AG04449 (cell line): ENCODE data around the gene MRPS18A.

Source experiments
- CTCF ChIA-PET: fragments of 350-600 bp; formaldehyde crosslinking; extraction: SDS; loops from one replicate; lab custom pipeline; 2021; ENCODE audit warnings: antibody characterized with exemption; lab: Yijun Ruan, JAX
- POLR2A ChIA-PET: fragments of 400-600, 350-600 bp; formaldehyde crosslinking; extraction: SDS; loops from one replicate; lab custom pipeline; 2020; ENCODE audit warnings: antibody characterized with exemption, inconsistent platforms; lab: Yijun Ruan, JAX
- DNase-seq: peaks from one replicate; pipeline ENCODE4 v3.0.0-alpha.2; 2010; ENCODE audit warnings: low read depth, low spot score
- H3K4me3 ChIP-seq: 2 replicates; pipeline ENCODE4 v1.5.1; 2011; ENCODE audit warnings: low read depth, mild to moderate bottlenecking, control low read depth, low read length
- CTCF ChIP-seq: IDR thresholded peaks from one replicate; pipeline ENCODE4 v1.5.1; 2011; ENCODE audit warnings: mild to moderate bottlenecking, moderate library complexity, low read length, control low read depth, inconsistent platforms; ENCODE audit not compliant: insufficient read depth; ENCODE audit errors: missing control alignments

MRPS18A gene

DNA sequence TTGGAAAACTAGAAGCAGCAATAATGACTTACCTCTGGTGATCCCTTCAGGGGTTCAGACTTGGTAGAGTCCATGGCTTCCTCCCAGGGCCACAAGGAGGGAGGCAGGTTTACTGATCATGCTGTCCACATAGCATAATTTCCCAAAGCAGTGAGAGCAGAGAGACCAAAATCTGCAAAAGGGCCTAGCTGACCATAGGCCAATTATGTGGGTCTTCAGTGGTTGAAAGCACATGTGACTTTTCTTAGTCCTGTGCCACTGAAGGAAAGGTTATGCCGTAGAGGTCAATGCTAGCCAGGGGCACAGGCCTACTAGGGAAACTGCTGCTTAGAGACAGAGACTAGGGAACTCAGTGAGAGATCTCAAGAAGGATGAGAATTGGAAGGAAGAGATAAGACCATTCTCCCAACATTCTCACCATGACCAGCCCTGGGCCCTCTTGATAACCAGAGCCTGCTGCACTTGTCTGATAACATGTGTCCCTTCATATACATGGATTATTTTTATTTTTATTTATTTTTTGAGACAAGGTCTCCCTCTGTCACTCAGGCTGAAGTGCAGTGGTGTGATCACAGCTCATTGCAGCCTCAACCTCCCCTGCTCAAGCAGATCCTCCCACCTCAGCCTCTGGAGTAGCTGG lies 56.5 kb downstream of the MRPS18A start:
- ChIA-PET POLR2A (no interaction called here), CTCF (interaction anchor here (1.0 to 2.0 kb wide), 2 partner anchors 137 to 449 kb away, joined by 3 to 4 read pairs; no protein-coding TSS in a partner anchor)
- H3K4me3 ChIP-seq: no peak overlapping the region
- no peak for TF ChIP-seq CTCF
- DNase-seq: no peak

DNA sequence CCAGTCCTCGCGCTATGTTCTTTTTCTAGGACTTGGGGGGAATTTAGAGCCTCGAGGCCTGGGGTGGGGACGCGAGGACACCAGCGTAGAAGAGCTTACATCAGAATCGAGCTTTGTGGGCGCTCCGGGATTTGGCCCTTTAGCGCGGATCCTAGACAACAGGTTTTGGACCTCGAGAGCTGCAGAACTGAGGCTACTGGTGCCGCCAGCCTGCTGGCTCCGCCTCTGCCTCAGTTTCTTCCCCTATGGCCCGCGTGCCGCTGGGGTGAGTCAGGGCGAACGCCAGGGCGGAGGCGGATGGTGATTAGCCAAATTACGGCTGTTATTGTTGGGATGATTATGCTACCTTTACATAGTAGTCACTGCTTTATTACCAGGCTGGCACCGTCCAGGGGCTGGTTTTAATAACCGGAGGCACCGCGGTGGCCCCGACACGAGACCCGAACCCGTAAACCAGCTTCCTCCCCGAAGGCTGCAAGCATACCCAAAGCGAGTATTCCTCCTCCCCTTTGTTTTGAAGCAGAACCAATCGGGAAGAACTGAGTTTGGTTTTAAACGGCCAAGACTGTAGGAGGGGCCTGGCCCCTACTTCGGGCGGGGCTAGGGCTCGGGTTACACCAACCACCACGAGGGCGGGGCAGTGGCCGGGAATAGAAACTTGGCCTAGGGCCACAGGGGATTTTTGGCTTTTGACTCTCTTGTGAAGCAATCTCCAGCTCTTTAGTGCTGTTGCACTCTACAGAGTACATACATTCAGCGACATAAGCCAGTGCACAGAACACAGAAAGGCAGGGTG lies 57.9 kb downstream of the MRPS18A start:
- DNase-seq: peak; percentile 89
- ChIA-PET POLR2A (interaction anchor here (0.5 to 2.6 kb wide), 17 partner anchors 10 to 883 kb away, joined by 3 to 9 read pairs (median 4); partner anchors contain the start of genes HSP90AB1, POLR1C, RSPH9 and VEGFA), CTCF (interaction anchor here (0.7 to 2.0 kb wide), 8 partner anchors 19 to 451 kb away, joined by 3 to 12 read pairs (median 4); partner anchors contain the start of gene VEGFA)
- peak overlapping the region; percentile 91 for H3K4me3 ChIP-seq
- no peak for TF ChIP-seq CTCF

DNA sequence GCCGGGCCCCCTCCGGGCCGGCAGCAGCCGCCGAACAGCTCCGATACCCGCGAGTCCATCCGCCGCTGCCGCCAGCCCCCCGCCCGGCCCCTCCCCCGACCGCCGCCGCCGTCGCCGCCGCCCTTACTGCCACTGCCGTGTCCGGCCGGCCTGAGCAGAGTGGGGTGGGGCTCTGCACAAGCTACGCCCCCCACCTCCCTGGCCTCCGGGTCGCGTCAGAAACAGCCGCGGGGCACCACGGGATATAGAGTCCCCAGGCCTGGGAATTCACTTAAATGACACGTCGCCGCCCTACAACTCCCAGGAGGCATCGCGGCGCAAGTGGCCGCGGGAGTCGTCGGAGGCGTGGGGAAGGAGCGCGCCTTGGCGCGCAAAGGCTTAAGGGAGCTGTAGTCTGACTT lies 58.5 kb downstream of the MRPS18A start, which contains the start of gene GTPBP2:
Gene GTPBP2 (minus strand): TSS at position 161 of the 401 bp plus-strand sequence. CDS start 102 bp downstream, at position 59.
- CTCF ChIA-PET: interaction anchor here (0.7 to 2.0 kb wide), 8 partner anchors 18 to 451 kb away, joined by 3 to 12 read pairs (median 4); partner anchors contain the start of gene VEGFA
- DNase-seq: peak; percentile 96
- H3K4me3 ChIP-seq: peak within 1 kb of the TSS; percentile 91
- POLR2A ChIA-PET: interaction anchor here (0.7 to 2.6 kb wide), 16 partner anchors 9 to 618 kb away, joined by 3 to 9 read pairs (median 4); partner anchors contain the start of genes HSP90AB1, POLR1C, RSPH9 and VEGFA
- TF ChIP-seq CTCF: no peak

DNA sequence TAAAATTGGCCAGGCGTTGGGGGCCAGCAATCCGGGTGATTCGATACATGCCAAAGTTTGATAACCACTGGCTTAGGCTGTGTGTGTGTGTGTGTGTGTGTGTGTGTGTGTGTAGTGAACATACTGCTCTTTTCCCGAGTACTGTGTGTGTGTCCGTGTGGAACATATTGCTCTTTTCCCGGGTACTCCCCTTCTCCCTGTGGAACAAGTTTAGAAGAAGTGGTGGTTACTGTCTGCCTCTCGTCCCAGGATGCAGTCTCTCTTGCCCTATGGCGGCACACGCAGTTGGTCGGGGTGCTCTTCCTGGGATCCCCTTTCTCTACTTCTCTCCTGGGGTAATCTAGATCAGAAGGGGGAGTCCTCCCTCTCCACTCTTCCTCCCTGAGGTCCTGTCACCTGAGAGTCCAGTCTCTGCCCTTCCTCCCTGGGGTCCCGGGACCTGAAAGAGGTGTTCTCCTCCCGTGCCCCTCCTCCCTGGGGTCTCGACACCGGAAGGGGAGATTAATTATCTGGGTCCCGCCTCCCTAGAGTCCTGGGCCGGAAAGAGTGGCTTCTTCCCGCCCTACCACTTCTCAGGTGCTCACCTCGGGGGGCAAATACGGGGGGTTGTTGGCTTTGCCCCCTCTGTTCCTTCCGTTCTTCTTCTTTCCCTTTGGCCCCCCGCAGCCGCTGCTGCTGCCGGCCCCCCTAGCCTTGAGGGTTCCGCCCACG lies 59.0 kb downstream of the MRPS18A start:
- no peak for TF ChIP-seq CTCF
- H3K4me3 ChIP-seq: peak overlapping the region; percentile 91
- ChIA-PET POLR2A (interaction anchor here (0.8 to 2.6 kb wide), 10 partner anchors 9 to 321 kb away, joined by 3 to 9 read pairs (median 6); partner anchors contain the start of genes POLR1C, RSPH9, VEGFA and YIPF3), CTCF (interaction anchor here (1.2 to 2.0 kb wide), 4 partner anchors 20 to 452 kb away, joined by 4 to 12 read pairs (median 6); partner anchors contain the start of gene VEGFA)
- no peak for DNase-seq

DNA sequence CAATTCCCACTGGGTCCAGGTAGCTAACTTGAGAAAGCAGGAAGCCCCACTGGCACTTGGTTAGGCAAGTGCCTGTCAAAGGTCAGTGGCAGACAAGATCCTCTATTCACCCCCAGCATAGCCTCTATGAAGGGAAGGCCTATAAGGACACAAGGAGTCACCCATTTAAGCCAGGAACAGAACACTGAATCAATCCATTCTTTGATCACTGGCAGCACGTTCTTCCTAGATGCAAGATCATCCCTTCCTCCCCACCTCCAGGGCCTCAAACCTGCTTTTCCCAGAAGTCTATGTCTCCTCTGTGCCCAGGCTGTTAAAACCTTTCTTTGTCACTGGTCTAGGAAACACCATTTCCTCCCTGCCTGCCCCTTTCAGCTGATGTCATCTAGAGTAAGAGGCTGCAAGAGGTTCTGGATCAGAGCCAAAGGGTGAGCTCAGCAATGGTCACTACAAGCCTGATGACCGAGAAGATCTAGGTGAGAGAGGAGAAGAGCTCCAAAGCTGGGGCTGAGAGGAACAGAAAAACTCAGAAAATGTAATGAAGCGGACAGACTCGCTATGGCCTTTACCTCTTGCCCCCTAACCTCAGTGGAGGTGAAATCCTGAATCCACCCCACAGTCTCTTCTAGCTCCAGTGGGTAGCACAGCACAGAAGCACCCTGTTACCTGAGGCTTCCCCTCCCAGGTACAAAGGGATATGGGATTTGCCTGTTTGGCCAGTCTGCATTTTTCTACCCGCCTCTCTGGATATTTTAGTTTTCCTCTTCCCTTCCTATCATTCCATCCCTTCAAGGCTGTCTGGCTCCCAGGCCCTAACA lies 60.4 kb downstream of the MRPS18A start:
- CTCF ChIA-PET: interaction anchor here (0.6 to 3.5 kb wide), 6 partner anchors 14 to 452 kb away, joined by 3 to 21 read pairs (median 4); no protein-coding TSS in a partner anchor
- TF ChIP-seq CTCF: no peak
- H3K4me3 ChIP-seq: peak overlapping the region; percentile 47
- POLR2A ChIA-PET: interaction anchor here (0.6 to 1.4 kb wide), 4 partner anchors 8 to 620 kb away, joined by 3 to 4 read pairs (median 4); partner anchors contain the start of genes HSP90AB1, POLH and XPO5
- DNase-seq: peak; percentile 87
